ENCODE measurements around the gene GCH1.

GRCh38 chr14:54867011-54867410 lies 35.6 kb downstream of the GCH1 start:
- TF ChIP-seq POLR2A (IDR thresholded peaks at IDR 0.05) (no peak), CTCF (IDR thresholded peaks at IDR 0.05) (no peak)

Data from lower leg skin (tissue), 3 donors.